H9 (cell line): ENCODE results near the gene CYP21A2. TPM values are rescaled to one million over a fixed set of nuclear protein-coding genes. Genes with fewer than 3 reads are reported as not detected.
"Not testable (repeated sequence)": the region's sequence is repeated elsewhere in the genome, so short reads cannot be mapped to it uniquely, and the experiment has no call there.

Source experiments
- DNase-seq: peaks from one replicate; pipeline ENCODE4 v3.0.0-alpha.2; 2017
- H2AFZ ChIP-seq: one replicate; pipeline ENCODE4 v1.6.1; 2013; ENCODE audit warnings: mild to moderate bottlenecking, low read length, control low read depth, moderate library complexity
- H2AK5ac ChIP-seq: 2 replicates; pipeline ENCODE4 v1.6.1; 2013; ENCODE audit warnings: low read length, control low read depth, mixed read lengths; ENCODE audit not compliant: insufficient read length
- H2BK120ac ChIP-seq: one replicate; pipeline ENCODE4 v1.6.1; 2013; ENCODE audit warnings: low read depth, mild to moderate bottlenecking, low read length, control low read depth, inconsistent platforms; ENCODE audit not compliant: poor library complexity, severe bottlenecking
- H2BK12ac ChIP-seq: 2 replicates; pipeline ENCODE4 v1.6.1; 2013; ENCODE audit warnings: low read length, control low read depth, mixed read lengths, low read depth; ENCODE audit not compliant: insufficient read length
- H2BK15ac ChIP-seq: 2 replicates; pipeline ENCODE4 v1.6.1; 2013; ENCODE audit warnings: low read depth, low read length, control low read depth
- H2BK20ac ChIP-seq: one replicate; pipeline ENCODE4 v1.6.1; 2013; ENCODE audit warnings: low read depth, mild to moderate bottlenecking, low read length, control low read depth, inconsistent platforms; ENCODE audit not compliant: poor library complexity, severe bottlenecking
- H2BK5ac ChIP-seq: 2 replicates; pipeline ENCODE4 v1.6.1; 2013; ENCODE audit warnings: low read length, control low read depth, mixed read lengths; ENCODE audit not compliant: insufficient read length
- H3K14ac ChIP-seq: 2 replicates; pipeline ENCODE4 v1.6.1; 2013; ENCODE audit warnings: low read length, control low read depth; ENCODE audit not compliant: insufficient read depth
- H3K18ac ChIP-seq: 2 replicates; pipeline ENCODE4 v1.6.1; 2013; ENCODE audit warnings: low read depth, mild to moderate bottlenecking, mixed read lengths, low read length, control low read depth; ENCODE audit not compliant: insufficient read length
- H3K23ac ChIP-seq: 2 replicates; pipeline ENCODE4 v1.6.1; 2013; ENCODE audit warnings: low read length, control low read depth, mixed read lengths, low read depth; ENCODE audit not compliant: insufficient read length
- H3K23me2 ChIP-seq: 2 replicates; pipeline ENCODE4 v1.6.1; 2013; ENCODE audit warnings: low read depth, mild to moderate bottlenecking, mixed read lengths, low read length, control low read depth; ENCODE audit not compliant: insufficient read length, poor library complexity, severe bottlenecking
- H3K27ac ChIP-seq: 2 replicates; pipeline ENCODE4 v1.5.1; 2013; ENCODE audit warnings: low read length, control low read depth, mixed read lengths, low read depth; ENCODE audit not compliant: insufficient read length
- H3K27me3 ChIP-seq: 2 replicates; pipeline ENCODE4 v1.6.1; 2013; ENCODE audit warnings: low read length, control low read depth, inconsistent platforms; ENCODE audit not compliant: insufficient read depth
- H3K4ac ChIP-seq: 2 replicates; pipeline ENCODE4 v1.6.1; 2013; ENCODE audit warnings: low read depth, mild to moderate bottlenecking, control low read depth, inconsistent platforms, low read length, moderate library complexity
- H3K4me1 ChIP-seq: 2 replicates; pipeline ENCODE4 v1.6.1; 2013; ENCODE audit warnings: low read length, control low read depth, inconsistent platforms; ENCODE audit not compliant: insufficient read depth
- H3K4me2 ChIP-seq: 2 replicates; pipeline ENCODE4 v1.6.1; 2013; ENCODE audit warnings: low read length, control low read depth, mixed read lengths; ENCODE audit not compliant: insufficient read length, insufficient read depth
- H3K56ac ChIP-seq: 2 replicates; pipeline ENCODE4 v1.6.1; 2013; ENCODE audit warnings: low read depth, mild to moderate bottlenecking, mixed read lengths, low read length, control low read depth; ENCODE audit not compliant: insufficient read length
- H3K79me1 ChIP-seq: 2 replicates; pipeline ENCODE4 v1.6.1; 2013; ENCODE audit warnings: low read depth, mild to moderate bottlenecking, moderate library complexity, low read length, control low read depth, inconsistent platforms; ENCODE audit not compliant: insufficient read depth, poor library complexity, severe bottlenecking
- H3K79me2 ChIP-seq: 2 replicates; pipeline ENCODE4 v1.6.1; 2013; ENCODE audit warnings: low read length, control low read depth, inconsistent platforms; ENCODE audit not compliant: insufficient read depth
- H3K9ac ChIP-seq: 2 replicates; pipeline ENCODE4 v1.6.1; 2013; ENCODE audit warnings: low read length, control low read depth, mixed read lengths; ENCODE audit not compliant: insufficient read length; ENCODE audit errors: extremely low read depth
- H3K9me3 ChIP-seq: one replicate; pipeline ENCODE4 v1.6.1; 2013; ENCODE audit warnings: low read depth, low read length, inconsistent platforms; ENCODE audit not compliant: control insufficient read depth
- H3T11ph ChIP-seq: one replicate; pipeline ENCODE4 v1.6.1; 2013; ENCODE audit warnings: mild to moderate bottlenecking, low read length, control low read depth, inconsistent platforms
- H4K20me1 ChIP-seq: one replicate; pipeline ENCODE4 v1.6.1; 2013; ENCODE audit not compliant: control insufficient read depth, insufficient read length, insufficient read depth
- H4K5ac ChIP-seq: 2 replicates; pipeline ENCODE4 v1.6.1; 2013; ENCODE audit warnings: low read depth, mild to moderate bottlenecking, mixed read lengths, low read length, control low read depth; ENCODE audit not compliant: insufficient read length
- H4K8ac ChIP-seq: replicated peaks from 2 replicates; pipeline ENCODE4 v1.6.1; 2013; ENCODE audit warnings: low read length, control low read depth, mixed read lengths, low read depth; ENCODE audit not compliant: insufficient read length
- H4K91ac ChIP-seq: 2 replicates; pipeline ENCODE4 v1.6.1; 2013; ENCODE audit warnings: low read depth, mild to moderate bottlenecking, moderate library complexity, mixed read lengths, low read length, control low read depth; ENCODE audit not compliant: insufficient read length
- H3K27ac Mint-ChIP-seq, 3 experiments: 2 replicates in 2 of 3; 3 replicates in 1 of 3; pipeline ENCODE4 v1.8.0; 2020 to 2021; ENCODE audit warnings: mixed read lengths in 3 of 3, mild to moderate bottlenecking in 1 of 3, moderate library complexity in 1 of 3
- H3K27me3 Mint-ChIP-seq: 2 replicates; pipeline ENCODE4 v1.8.0; 2021; ENCODE audit warnings: low read depth, mild to moderate bottlenecking, moderate library complexity, mixed read lengths
- H3K36me3 Mint-ChIP-seq, 3 experiments: 2 replicates in 2 of 3; 3 replicates in 1 of 3; pipeline ENCODE4 v1.8.0; 2020 to 2021; ENCODE audit warnings: low read depth in 3 of 3, mixed read lengths in 3 of 3; ENCODE audit not compliant: insufficient read depth in 1 of 3
- H3K4me1 Mint-ChIP-seq, 2 experiments: 2 replicates each; pipeline ENCODE4 v1.8.0; 2020; ENCODE audit warnings: mixed read lengths in 2 of 2
- H3K4me3 Mint-ChIP-seq, 2 experiments: 2 replicates in 1 of 2; 3 replicates in 1 of 2; pipeline ENCODE4 v1.8.0; 2020 to 2021; ENCODE audit warnings: mild to moderate bottlenecking in 2 of 2, mixed read lengths in 2 of 2, moderate library complexity in 1 of 2
- H3K9me3 Mint-ChIP-seq, 2 experiments: 2 replicates in 1 of 2; 3 replicates in 1 of 2; pipeline ENCODE4 v1.8.0; 2020; ENCODE audit warnings: mild to moderate bottlenecking in 2 of 2, mixed read lengths in 2 of 2, moderate library complexity in 1 of 2
- WGBS: extraction: QIAGEN DNeasy Blood & Tissue Kit; methylation state at CpG from one replicate; pipeline ENCODE4 v1.1.7; 2013; ENCODE audit warnings: missing lambda C conversion rate, low lambda C conversion rate, mixed read lengths; ENCODE audit not compliant: insufficient read length; ENCODE audit errors: extremely low coverage; 5-methylcytosine and 5-hydroxymethylcytosine counted together
- total RNA-seq: library from RNA; stranded (reverse); gene quantifications from 2 replicates; pipeline ENCODE4 v1.2.1, GENCODE V29; 2021

Gene CYP21A2
- total RNA-seq, 1 experiment from 2014 or later = not detected

DNA sequence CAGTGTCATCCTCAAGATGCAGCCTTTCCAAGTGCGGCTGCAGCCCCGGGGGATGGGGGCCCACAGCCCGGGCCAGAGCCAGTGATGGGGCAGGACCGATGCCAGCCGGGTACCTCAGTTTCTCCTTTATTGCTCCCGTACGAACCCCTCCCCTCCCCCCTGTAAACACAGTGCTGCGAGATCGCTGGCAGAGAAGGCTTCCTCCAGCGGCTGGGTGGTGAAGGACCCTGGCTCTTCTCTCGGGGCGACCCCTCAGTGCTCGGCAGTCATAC lies 2.8 kb downstream of the CYP21A2 start:
- H3K4me1 Mint-ChIP-seq, H2BK5ac ChIP-seq, H3K4me1 ChIP-seq, H3K4me3 Mint-ChIP-seq, H3K4me2 ChIP-seq, H3K14ac ChIP-seq, H2BK120ac ChIP-seq, H3K27ac ChIP-seq, H2BK15ac ChIP-seq, H4K20me1 ChIP-seq, H3K9me3 ChIP-seq, H2AK5ac ChIP-seq, H2AFZ ChIP-seq, H3K79me2 ChIP-seq, H3K27me3 Mint-ChIP-seq, H2BK12ac ChIP-seq, H3K56ac ChIP-seq, H4K8ac ChIP-seq, H3K23me2 ChIP-seq, H2BK20ac ChIP-seq, H3K9ac ChIP-seq, H4K5ac ChIP-seq, H3K9me3 Mint-ChIP-seq, H3K18ac ChIP-seq, H3K36me3 Mint-ChIP-seq, H4K91ac ChIP-seq, H3K79me1 ChIP-seq, H3T11ph ChIP-seq, H3K23ac ChIP-seq, DNase-seq, H3K4ac ChIP-seq, H3K27me3 ChIP-seq, H3K27ac Mint-ChIP-seq: not testable (repeated sequence)
- WGBS = no CpG with 5 or more reads among the region's 13 CpGs

DNA sequence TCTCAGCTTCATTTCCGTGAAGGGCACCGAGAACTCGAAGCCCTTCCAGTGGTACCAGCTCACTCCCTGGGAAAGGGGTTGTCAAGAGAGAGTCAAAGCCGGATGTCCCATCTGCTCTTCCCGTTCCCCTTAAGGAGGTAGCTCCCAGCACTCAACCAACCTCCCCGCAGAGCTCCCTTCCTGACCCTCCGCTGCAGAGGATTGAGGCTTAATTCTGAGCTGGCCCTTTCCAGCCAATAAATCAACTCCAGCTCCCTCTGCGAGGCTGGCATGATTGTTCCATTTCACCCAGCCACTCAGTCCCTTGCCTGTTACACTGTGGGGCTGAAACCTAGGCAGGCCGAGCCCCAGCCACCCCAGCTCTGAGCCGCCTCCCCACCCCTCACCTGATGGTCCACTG lies 3.2 kb downstream of the CYP21A2 start:
- H3K4me3 Mint-ChIP-seq, H3K9me3 ChIP-seq, H4K20me1 ChIP-seq, H3K27me3 Mint-ChIP-seq, H3K14ac ChIP-seq, H3K27ac Mint-ChIP-seq, H2BK12ac ChIP-seq, H4K5ac ChIP-seq, H2BK5ac ChIP-seq, H3K4me1 Mint-ChIP-seq, H3K9ac ChIP-seq, H3T11ph ChIP-seq, H3K9me3 Mint-ChIP-seq, H4K8ac ChIP-seq, H2BK120ac ChIP-seq, H3K27me3 ChIP-seq, H2BK15ac ChIP-seq, H3K23me2 ChIP-seq, H2BK20ac ChIP-seq, H3K56ac ChIP-seq, H3K4me1 ChIP-seq, H3K79me2 ChIP-seq, H2AK5ac ChIP-seq, H3K23ac ChIP-seq, H3K79me1 ChIP-seq, H3K4me2 ChIP-seq, H3K4ac ChIP-seq, H3K36me3 Mint-ChIP-seq, H3K18ac ChIP-seq, H2AFZ ChIP-seq, H4K91ac ChIP-seq, H3K27ac ChIP-seq: not testable (repeated sequence)
- no CpG with 5 or more reads among the region's 10 CpGs for WGBS
- DNase-seq = peak; percentile 15

DNA sequence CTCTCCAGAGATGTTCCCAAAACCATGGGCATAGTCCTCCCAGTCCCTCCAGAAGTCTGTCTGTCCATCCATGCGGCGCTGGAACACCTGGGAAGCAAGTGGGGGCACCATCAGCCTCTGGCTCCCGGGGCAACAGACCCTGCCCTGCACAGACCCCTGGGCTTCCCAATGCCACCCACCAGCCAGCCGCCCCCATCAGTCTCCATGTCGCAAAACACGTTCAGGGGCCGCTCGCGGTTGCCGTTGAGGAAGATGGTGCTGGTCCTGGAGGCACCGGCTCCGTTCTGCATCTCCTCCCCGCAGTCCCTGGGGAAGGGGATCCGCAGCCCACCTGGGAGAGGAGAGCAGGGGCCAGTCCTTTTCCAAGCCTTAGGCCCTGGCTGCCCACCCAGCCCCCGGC lies 4.1 kb downstream of the CYP21A2 start:
- H2BK120ac ChIP-seq, H3K79me1 ChIP-seq, H2AK5ac ChIP-seq, H2BK15ac ChIP-seq, H4K8ac ChIP-seq, DNase-seq, H3K4me1 Mint-ChIP-seq, H3K4me3 Mint-ChIP-seq, H3K56ac ChIP-seq, H3K4ac ChIP-seq, H4K91ac ChIP-seq, H3K14ac ChIP-seq, H2BK5ac ChIP-seq, H3K9me3 ChIP-seq, H3K27me3 ChIP-seq, H3K9ac ChIP-seq, H3K27ac ChIP-seq, H3K9me3 Mint-ChIP-seq, H3K18ac ChIP-seq, H3K79me2 ChIP-seq, H3T11ph ChIP-seq, H3K27ac Mint-ChIP-seq, H3K23me2 ChIP-seq, H3K23ac ChIP-seq, H4K20me1 ChIP-seq, H3K4me2 ChIP-seq, H2AFZ ChIP-seq, H2BK20ac ChIP-seq, H4K5ac ChIP-seq, H3K4me1 ChIP-seq, H2BK12ac ChIP-seq, H3K36me3 Mint-ChIP-seq, H3K27me3 Mint-ChIP-seq: not testable (repeated sequence)
- no CpG with 5 or more reads among the region's 15 CpGs for WGBS
